Stimulated activated naive CD8-positive, alpha-beta T cell treated with anti-CD3 and anti-CD28 coated beads, Interleukin-15, Interleukin-2, amounts not matched to agents 100 ng/mL and 50 ng/mL, for 24 hours (primary cell): ENCODE results near the gene SH3RF3.

Experiments
- H3K27ac Mint-ChIP-seq: one replicate; pipeline ENCODE4 v1.8.0; 2021; ENCODE audit warnings: mild to moderate bottlenecking, mixed read lengths
- H3K27me3 Mint-ChIP-seq: one replicate; pipeline ENCODE4 v1.8.0; 2021; ENCODE audit warnings: mixed read lengths
- H3K36me3 Mint-ChIP-seq: one replicate; pipeline ENCODE4 v1.8.0; 2021; ENCODE audit warnings: low read depth, mixed read lengths
- H3K4me1 Mint-ChIP-seq: one replicate; pipeline ENCODE4 v1.8.0; 2021; ENCODE audit warnings: low read depth, mixed read lengths
- H3K4me3 Mint-ChIP-seq: one replicate; pipeline ENCODE4 v1.8.0; 2021; ENCODE audit warnings: mild to moderate bottlenecking, mixed read lengths
- H3K9me3 Mint-ChIP-seq: one replicate; pipeline ENCODE4 v1.8.0; 2021; ENCODE audit warnings: mixed read lengths

SH3RF3 gene

GRCh38 chr2:109128616-109129355 lies at the start of gene SH3RF3:
TSS of gene SH3RF3 (plus strand) at chr2:109129205.
- Mint-ChIP-seq H3K36me3 (no peaks in the 10 kb centered on the region), H3K9me3 (no peaks in the 10 kb centered on the region), H3K27me3 (peaks cover 12% of the 10 kb centered on the region), H3K4me1 (peaks cover 42% of the 10 kb centered on the region), H3K27ac (peak within 1 kb of the TSS; percentile 86), H3K4me3 (peak within 1 kb of the TSS; percentile 92)

- Mint-ChIP-seq H3K36me3 (no peaks in the 10 kb centered on the region), H3K4me3 (no peak overlapping the region), H3K27me3 (no peaks in the 10 kb centered on the region), H3K9me3 (no peaks in the 10 kb centered on the region), H3K4me1 (peaks cover 7% of the 10 kb centered on the region), H3K27ac (no peak overlapping the region)
These were observed 49.4 kb upstream of the SH3RF3 start for GRCh38 chr2:109079590-109079989.

GRCh38 chr2:109080109-109080508 lies 48.9 kb upstream of the SH3RF3 start:
- H3K27ac Mint-ChIP-seq: no peak overlapping the region
- H3K4me3 Mint-ChIP-seq: no peak overlapping the region
- no peaks in the 10 kb centered on the region for H3K9me3 Mint-ChIP-seq
- H3K27me3 Mint-ChIP-seq: no peaks in the 10 kb centered on the region
- H3K36me3 Mint-ChIP-seq: no peaks in the 10 kb centered on the region
- peaks cover 7% of the 10 kb centered on the region for H3K4me1 Mint-ChIP-seq

GRCh38 chr2:109080757-109081156 lies 48.2 kb upstream of the SH3RF3 start:
- Mint-ChIP-seq H3K36me3 (no peaks in the 10 kb centered on the region), H3K4me1 (peaks cover 2% of the 10 kb centered on the region), H3K27me3 (no peaks in the 10 kb centered on the region), H3K9me3 (no peaks in the 10 kb centered on the region), H3K27ac (no peak overlapping the region), H3K4me3 (no peak overlapping the region)

GRCh38 chr2:109081374-109081773 lies 47.6 kb upstream of the SH3RF3 start:
- Mint-ChIP-seq H3K4me3 (no peak overlapping the region), H3K27me3 (no peaks in the 10 kb centered on the region), H3K27ac (no peak overlapping the region), H3K4me1 (no peaks in the 10 kb centered on the region), H3K9me3 (peaks cover 3% of the 10 kb centered on the region), H3K36me3 (no peaks in the 10 kb centered on the region)

GRCh38 chr2:109083771-109084170 lies 45.2 kb upstream of the SH3RF3 start:
- no peak overlapping the region for H3K27ac Mint-ChIP-seq

GRCh38 chr2:109084341-109084740 lies 44.7 kb upstream of the SH3RF3 start:
- Mint-ChIP-seq H3K9me3 (peaks cover 3% of the 10 kb centered on the region), H3K36me3 (no peaks in the 10 kb centered on the region), H3K4me3 (no peak overlapping the region), H3K27me3 (no peaks in the 10 kb centered on the region), H3K27ac (no peak overlapping the region), H3K4me1 (peaks cover 3% of the 10 kb centered on the region)

More at GRCh38 chr2:109083771-109084170, 45.2 kb upstream of the SH3RF3 start:
- Mint-ChIP-seq H3K36me3 (no peaks in the 10 kb centered on the region), H3K27me3 (no peaks in the 10 kb centered on the region), H3K4me3 (no peak overlapping the region), H3K4me1 (peaks cover 3% of the 10 kb centered on the region), H3K9me3 (peaks cover 3% of the 10 kb centered on the region)

- Mint-ChIP-seq H3K9me3 (peaks cover 3% of the 10 kb centered on the region), H3K4me3 (no peak overlapping the region), H3K4me1 (peaks cover 3% of the 10 kb centered on the region), H3K27ac (no peak overlapping the region), H3K27me3 (no peaks in the 10 kb centered on the region), H3K36me3 (no peaks in the 10 kb centered on the region)
These were observed 42.9 kb upstream of the SH3RF3 start for GRCh38 chr2:109085912-109086742.

GRCh38 chr2:109086743-109087020 lies 42.3 kb upstream of the SH3RF3 start:
- peaks cover 3% of the 10 kb centered on the region for H3K9me3 Mint-ChIP-seq

GRCh38 chr2:109087055-109087663 lies 41.8 kb upstream of the SH3RF3 start:
- H3K36me3 Mint-ChIP-seq: no peaks in the 10 kb centered on the region
- peaks cover 3% of the 10 kb centered on the region for H3K4me1 Mint-ChIP-seq
- H3K27ac Mint-ChIP-seq: no peak overlapping the region
- no peaks in the 10 kb centered on the region for H3K27me3 Mint-ChIP-seq
- peaks cover 3% of the 10 kb centered on the region for H3K9me3 Mint-ChIP-seq
- no peak overlapping the region for H3K4me3 Mint-ChIP-seq

More at GRCh38 chr2:109086743-109087020, 42.3 kb upstream of the SH3RF3 start:
- Mint-ChIP-seq H3K4me1 (peaks cover 3% of the 10 kb centered on the region), H3K36me3 (no peaks in the 10 kb centered on the region), H3K4me3 (no peak overlapping the region), H3K27me3 (no peaks in the 10 kb centered on the region), H3K27ac (no peak overlapping the region)

GRCh38 chr2:109089602-109090300 lies 39.3 kb upstream of the SH3RF3 start:
- Mint-ChIP-seq H3K27ac (no peak overlapping the region), H3K4me3 (no peak overlapping the region), H3K36me3 (no peaks in the 10 kb centered on the region), H3K27me3 (no peaks in the 10 kb centered on the region), H3K4me1 (peaks cover 3% of the 10 kb centered on the region), H3K9me3 (peaks cover 10% of the 10 kb centered on the region)

- no peak overlapping the region for H3K4me3 Mint-ChIP-seq
- no peaks in the 10 kb centered on the region for H3K27me3 Mint-ChIP-seq
- H3K27ac Mint-ChIP-seq: no peak overlapping the region
- peaks cover 12% of the 10 kb centered on the region for H3K9me3 Mint-ChIP-seq
- peaks cover 3% of the 10 kb centered on the region for H3K4me1 Mint-ChIP-seq
- H3K36me3 Mint-ChIP-seq: no peaks in the 10 kb centered on the region
These were observed 37.5 kb upstream of the SH3RF3 start for GRCh38 chr2:109091526-109091925.

- Mint-ChIP-seq H3K4me1 (no peaks in the 10 kb centered on the region), H3K36me3 (no peaks in the 10 kb centered on the region), H3K9me3 (peaks cover 12% of the 10 kb centered on the region), H3K27me3 (no peaks in the 10 kb centered on the region), H3K27ac (no peak overlapping the region), H3K4me3 (no peak overlapping the region)
These were observed 34.9 kb upstream of the SH3RF3 start for GRCh38 chr2:109094144-109094543.

- peaks cover 8% of the 10 kb centered on the region for H3K9me3 Mint-ChIP-seq
- H3K27ac Mint-ChIP-seq: no peak overlapping the region
- no peaks in the 10 kb centered on the region for H3K36me3 Mint-ChIP-seq
- no peaks in the 10 kb centered on the region for H3K27me3 Mint-ChIP-seq
- peaks cover 9% of the 10 kb centered on the region for H3K4me1 Mint-ChIP-seq
- no peak overlapping the region for H3K4me3 Mint-ChIP-seq
These were observed 30.6 kb upstream of the SH3RF3 start for GRCh38 chr2:109098251-109098920.
